GM23248 (cell line): ENCODE data around the gene ASPSCR1. TPM values are rescaled to one million over a fixed set of nuclear protein-coding genes. Genes with fewer than 3 reads are reported as not detected.
A peak's percentile ranks its signal among the peaks of the same experiment; 100 is the strongest.

Experiments used
- DNase-seq: peaks from one replicate; pipeline ENCODE4 v3.0.0-alpha.2; 2015
- H2AFZ ChIP-seq: fragments of 200-600 bp; sonication (generic); 2 replicates; pipeline ENCODE4 v1.6.1; 2016; ENCODE audit warnings: antibody characterized with exemption
- H3F3A ChIP-seq: fragments of 200-600 bp; sonication (generic); 2 replicates; pipeline ENCODE4 v1.6.1; 2016; ENCODE audit warnings: mild to moderate bottlenecking, antibody characterized with exemption, mixed run types; ENCODE audit not compliant: insufficient read depth
- H3K27ac ChIP-seq: fragments of 200-600 bp; sonication (generic); 2 replicates; pipeline ENCODE4 v1.5.1; 2016; ENCODE audit warnings: mild to moderate bottlenecking
- H3K27me3 ChIP-seq: fragments of 200-600 bp; sonication (generic); replicated peaks from 2 replicates; pipeline ENCODE4 v1.6.1; 2016; ENCODE audit warnings: mild to moderate bottlenecking; ENCODE audit not compliant: insufficient read depth
- H3K36me3 ChIP-seq: fragments of 200-600 bp; sonication (generic); 2 replicates; pipeline ENCODE4 v1.6.1; 2016; ENCODE audit warnings: low read depth, mild to moderate bottlenecking
- H3K4me1 ChIP-seq: fragments of 200-600 bp; sonication (generic); 2 replicates; pipeline ENCODE4 v1.6.1; 2016; ENCODE audit warnings: mild to moderate bottlenecking; ENCODE audit not compliant: insufficient read depth
- H3K4me2 ChIP-seq: fragments of 200-600 bp; sonication (generic); one replicate; pipeline ENCODE4 v1.6.1; 2016; ENCODE audit warnings: mild to moderate bottlenecking; ENCODE audit not compliant: unreplicated experiment
- H3K4me3 ChIP-seq: fragments of 200-600 bp; sonication (generic); 2 replicates; pipeline ENCODE4 v1.5.1; 2016; ENCODE audit warnings: mild to moderate bottlenecking
- H3K79me2 ChIP-seq: fragments of 200-600 bp; sonication (generic); 2 replicates; pipeline ENCODE4 v1.6.1; 2016; ENCODE audit warnings: mild to moderate bottlenecking; ENCODE audit not compliant: insufficient read depth
- H3K9ac ChIP-seq: fragments of 200-600 bp; sonication (generic); 2 replicates; pipeline ENCODE4 v1.6.1; 2016; ENCODE audit warnings: mild to moderate bottlenecking
- H3K9me2 ChIP-seq: fragments of 200-600 bp; sonication (generic); 2 replicates; pipeline ENCODE4 v1.6.1; 2016; ENCODE audit warnings: mixed run types, mild to moderate bottlenecking, moderate library complexity; ENCODE audit not compliant: insufficient read depth
- H3K9me3 ChIP-seq: fragments of 200-600 bp; sonication (generic); one replicate; pipeline ENCODE4 v1.6.1; 2017; ENCODE audit warnings: low read depth
- H4K20me1 ChIP-seq: fragments of 200-600 bp; sonication (generic); 2 replicates; pipeline ENCODE4 v1.6.0; 2016; ENCODE audit not compliant: insufficient read depth
- EZH2 ChIP-seq: fragments of 200-600 bp; sonication (generic); IDR thresholded peaks from 2 replicates; pipeline ENCODE4 v1.6.1; 2018; ENCODE audit warnings: antibody characterized with exemption, mild to moderate bottlenecking; ENCODE audit not compliant: insufficient read depth, poor library complexity, severe bottlenecking
- EZH2phosphoT487 ChIP-seq: fragments of 200-600 bp; sonication (generic); IDR thresholded peaks from 2 replicates; pipeline ENCODE4 v1.6.1; 2018; ENCODE audit warnings: antibody characterized with exemption, moderate library complexity, mild to moderate bottlenecking, low read depth; ENCODE audit not compliant: insufficient read depth
- WGBS, 2 experiments: methylation state at CpG; one replicate each; pipeline ENCODE4 v1.1.6; 2015 to 2017; ENCODE audit warnings: low lambda C conversion rate in 2 of 2, low coverage in 1 of 2; ENCODE audit errors: missing lambda C conversion rate in 2 of 2; 5-methylcytosine and 5-hydroxymethylcytosine counted together
- in situ Hi-C: fragments of 300-500 bp; cut with MboI; formaldehyde crosslinking; loops from 2 replicates; pipeline ENCODE4 v1.15.0; 2020
- polyA plus RNA-seq: library from polyadenylated mRNA; unstranded; fragments of >200 nt; fragmentation: Nextera tagmentation; extraction: Ambion mirVana; gene quantifications from 2 replicates; pipeline ENCODE4 v1.2.1, GENCODE V29; 2016
- total RNA-seq: library from RNA; depleted of rRNA; stranded (reverse); fragments of >200 nt; shearing (Covaris generic); gene quantifications from 2 replicates; pipeline ENCODE4 v1.2.3, GENCODE V29; 2014

The ASPSCR1 gene
- total and polyA plus RNA-seq, 2 experiments from 2014 or later = 20.6 to 23.5 TPM

- no peak overlapping the region for H3K4me3 ChIP-seq
- H3K4me1 ChIP-seq = peaks cover 17% of the 10 kb centered on the region; the same call in 1 of the 2 replicates
- H3K79me2 ChIP-seq = no peaks in the 10 kb centered on the region
- in situ Hi-C loops = no loop called here
- no peaks in the 10 kb centered on the region for H3K36me3 ChIP-seq
- H2AFZ ChIP-seq = no peak overlapping the region
- no peaks in the 10 kb centered on the region for H3K9me3 ChIP-seq
- no peak overlapping the region for H3K4me2 ChIP-seq
- no peaks in the 10 kb centered on the region for H3K27me3 ChIP-seq
- peaks cover 13% of the 10 kb centered on the region for H3F3A ChIP-seq
- no peaks in the 10 kb centered on the region for H3K9me2 ChIP-seq
- DNase-seq = no peak
- WGBS, 2 experiments = 62 to 63% methylated on average over 35 to 37 of the region's 41 CpGs
- no peak overlapping the region for H3K27ac ChIP-seq
- no peak for TF ChIP-seq EZH2phosphoT487
- no peak for TF ChIP-seq EZH2
- H3K9ac ChIP-seq = no peak overlapping the region
- H4K20me1 ChIP-seq = no peaks in the 10 kb centered on the region
These were observed 10.8 kb upstream of the ASPSCR1 start for GRCh38 chr17:81966343-81967243.

- Histone ChIP-seq H4K20me1 (no peaks in the 10 kb centered on the region), H3K27ac (no peak overlapping the region), H3F3A (peaks cover 13% of the 10 kb centered on the region), H3K9me3 (no peaks in the 10 kb centered on the region), H3K27me3 (no peaks in the 10 kb centered on the region), H3K79me2 (no peaks in the 10 kb centered on the region), H2AFZ (no peak overlapping the region), H3K9me2 (no peaks in the 10 kb centered on the region), H3K36me3 (no peaks in the 10 kb centered on the region), H3K4me2 (no peak overlapping the region), H3K9ac (no peak overlapping the region), H3K4me1 (peaks cover 17% of the 10 kb centered on the region; the same call in 1 of the 2 replicates), H3K4me3 (no peak overlapping the region)
- no peak for DNase-seq
- TF ChIP-seq EZH2phosphoT487 (no peak), EZH2 (no peak)
- WGBS, 2 experiments = 25 to 48% methylated on average over 4 to 5 of the region's 5 CpGs
- in situ Hi-C loops = no loop called here
These were observed 10.2 kb upstream of the ASPSCR1 start for GRCh38 chr17:81967244-81967532.

DNA sequence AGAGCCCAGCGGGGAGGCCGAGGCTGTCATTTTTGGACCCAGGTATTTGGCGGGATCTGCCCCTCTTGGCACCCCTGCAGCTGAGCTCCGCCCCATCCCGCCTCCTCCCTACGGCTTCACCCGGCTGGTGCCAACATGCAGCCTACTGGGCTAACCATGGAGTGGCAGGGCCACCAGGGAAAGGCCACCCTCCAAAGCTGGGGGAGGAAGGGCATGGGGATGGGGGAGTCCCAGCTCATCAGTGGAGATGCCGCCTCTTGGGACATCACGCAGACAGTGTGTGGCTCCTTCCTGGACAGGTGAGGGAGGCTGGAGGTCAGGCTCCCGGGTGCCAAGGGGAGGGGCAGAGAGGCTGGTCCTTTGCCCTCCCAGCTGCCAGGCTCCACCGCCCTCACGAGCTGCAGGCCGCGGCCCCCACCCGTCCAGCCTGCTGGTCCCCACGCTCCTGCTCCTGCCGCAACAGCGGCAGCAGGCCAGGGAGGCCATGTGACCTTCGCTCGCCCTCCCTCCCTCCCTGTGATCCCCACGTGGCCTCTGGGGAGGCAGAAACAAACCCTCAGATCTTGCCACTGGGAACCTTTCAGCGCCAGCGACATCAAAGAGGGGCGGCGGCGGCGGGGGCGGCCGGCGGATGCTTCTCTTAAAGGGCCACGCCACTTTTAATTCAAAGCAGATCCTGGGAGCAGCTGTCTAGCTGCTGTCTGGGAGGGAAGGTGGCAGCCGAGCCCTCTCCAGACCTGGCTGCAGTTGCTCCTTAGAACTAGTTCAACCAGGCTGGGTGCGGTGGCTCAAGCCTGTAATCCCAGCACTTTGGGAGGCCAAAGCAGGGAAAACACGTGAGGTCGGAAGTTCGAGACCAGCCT lies 9.7 kb upstream of the ASPSCR1 start:
- Histone ChIP-seq H2AFZ (peak overlapping the region; percentile 70), H3K79me2 (no peaks in the 10 kb centered on the region), H3K9me2 (no peaks in the 10 kb centered on the region), H3K4me1 (peaks cover 17% of the 10 kb centered on the region; the same call in 1 of the 2 replicates), H3K4me2 (peak overlapping the region; percentile 41), H3K27ac (no peak overlapping the region), H4K20me1 (no peaks in the 10 kb centered on the region), H3F3A (peaks cover 13% of the 10 kb centered on the region), H3K9ac (peak overlapping the region; percentile 45), H3K9me3 (no peaks in the 10 kb centered on the region), H3K4me3 (peak overlapping the region; percentile 39; the same call in 1 of the 2 replicates), H3K36me3 (no peaks in the 10 kb centered on the region), H3K27me3 (no peaks in the 10 kb centered on the region)
- in situ Hi-C loops = no loop called here
- DNase-seq = peak; percentile 77
- TF ChIP-seq EZH2phosphoT487 (no peak), EZH2 (no peak)
- 17 to 22% methylated on average over 28 to 36 of the region's 36 CpGs for WGBS, 2 experiments

- Histone ChIP-seq H3K79me2 (no peaks in the 10 kb centered on the region), H3F3A (peaks cover 13% of the 10 kb centered on the region), H4K20me1 (no peaks in the 10 kb centered on the region), H3K4me1 (peaks cover 17% of the 10 kb centered on the region; the same call in 1 of the 2 replicates), H3K4me2 (peak overlapping the region; percentile 41), H3K27ac (no peak overlapping the region), H3K4me3 (peak overlapping the region; percentile 39; the same call in 1 of the 2 replicates), H3K9me2 (no peaks in the 10 kb centered on the region), H3K27me3 (no peaks in the 10 kb centered on the region), H3K9ac (peak overlapping the region; percentile 45), H2AFZ (peak overlapping the region; percentile 70), H3K36me3 (no peaks in the 10 kb centered on the region), H3K9me3 (no peaks in the 10 kb centered on the region)
- DNase-seq = no peak
- in situ Hi-C loops = no loop called here
- no peak for TF ChIP-seq EZH2
- TF ChIP-seq EZH2phosphoT487 = no peak
- WGBS, 2 experiments = 57 to 59% methylated on average over 7 of the region's 7 CpGs
These were observed 9.1 kb upstream of the ASPSCR1 start for GRCh38 chr17:81968396-81968745.
